HG02981 (cell line): Measurements from ENCODE around the gene GULP1.

ENCODE experiments used
- ATAC-seq: cut with Tn5 transposase; IDR thresholded peaks from one replicate; pipeline ENCODE4 v1.9.1; 2021; ENCODE audit warnings: mild to moderate bottlenecking, moderate library complexity; ENCODE audit not compliant: unreplicated experiment

The GULP1 gene

DNA sequence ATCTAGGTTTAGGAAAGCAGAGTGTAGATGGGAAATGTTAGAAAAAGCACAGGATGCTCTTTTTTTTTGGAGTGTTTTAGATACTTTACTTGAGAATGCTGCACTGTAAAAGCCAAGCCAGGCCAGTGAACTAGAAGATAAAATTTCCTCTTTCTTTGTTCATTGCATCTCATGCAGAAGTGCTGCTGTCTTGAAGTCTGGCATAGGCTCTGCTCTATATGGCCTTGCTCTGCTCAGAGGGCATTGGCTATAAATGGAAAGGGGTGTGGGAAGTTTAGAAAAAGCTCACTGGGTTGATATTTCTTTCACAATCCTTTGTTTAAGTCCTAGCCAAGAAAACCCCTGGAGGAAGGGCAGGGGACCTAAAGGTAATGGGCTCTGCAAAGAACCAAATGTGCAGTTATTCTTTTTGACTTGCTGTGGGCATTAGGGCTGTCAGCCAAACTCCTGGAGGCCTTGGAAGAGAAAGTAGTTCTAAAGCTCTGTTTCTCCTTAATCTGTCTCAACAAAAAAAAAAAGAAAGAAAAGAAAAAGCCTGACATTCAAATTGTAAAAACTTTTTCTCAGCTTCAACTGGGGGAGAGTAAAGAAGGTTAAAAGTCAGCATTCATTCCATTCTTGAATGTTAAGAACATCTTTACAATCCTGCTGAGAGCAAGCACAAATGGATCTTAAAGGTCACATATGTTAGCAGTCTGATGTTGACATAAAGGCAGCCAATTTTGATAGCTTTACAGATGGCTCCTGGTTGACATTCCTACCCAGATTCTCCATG lies 338.3 kb downstream of the GULP1 start:
- ATAC-seq, result no peak

DNA sequence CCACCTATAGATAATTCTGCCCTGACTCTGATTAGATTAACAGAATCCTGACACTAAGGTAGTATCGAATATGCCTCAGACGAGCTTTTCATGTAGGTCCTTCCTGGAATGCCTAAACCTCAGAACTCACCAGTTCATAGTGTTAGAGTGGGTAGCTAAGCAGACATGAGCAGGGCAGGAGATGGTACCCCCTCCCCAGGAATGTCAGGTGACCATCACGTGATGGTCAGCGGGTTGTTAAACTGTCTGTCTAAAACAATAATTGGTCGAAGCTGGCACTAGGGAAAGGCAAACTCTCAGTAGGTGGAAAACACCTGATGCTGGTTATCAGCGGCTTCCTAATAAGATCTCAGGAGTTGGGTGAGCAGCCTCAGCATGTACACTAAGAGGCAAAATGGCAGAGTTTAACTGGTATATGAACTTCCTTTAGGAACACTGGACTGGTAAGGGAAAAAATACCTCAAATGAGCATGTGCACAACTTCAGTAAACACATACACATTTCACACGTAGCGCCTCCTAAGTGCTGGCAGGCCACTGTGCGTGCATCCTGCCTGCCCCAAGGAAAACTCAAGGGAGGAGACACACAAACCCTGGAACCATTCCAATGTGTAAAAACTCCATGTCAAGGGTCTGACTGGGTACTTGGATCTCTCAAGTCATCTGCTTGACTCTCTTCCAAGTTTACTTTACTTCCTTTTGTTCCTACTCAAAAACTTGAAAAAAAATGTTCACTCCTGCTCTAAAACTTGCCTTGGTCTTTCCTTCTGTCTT lies 339.5 kb downstream of the GULP1 start:
- no peak for ATAC-seq

DNA sequence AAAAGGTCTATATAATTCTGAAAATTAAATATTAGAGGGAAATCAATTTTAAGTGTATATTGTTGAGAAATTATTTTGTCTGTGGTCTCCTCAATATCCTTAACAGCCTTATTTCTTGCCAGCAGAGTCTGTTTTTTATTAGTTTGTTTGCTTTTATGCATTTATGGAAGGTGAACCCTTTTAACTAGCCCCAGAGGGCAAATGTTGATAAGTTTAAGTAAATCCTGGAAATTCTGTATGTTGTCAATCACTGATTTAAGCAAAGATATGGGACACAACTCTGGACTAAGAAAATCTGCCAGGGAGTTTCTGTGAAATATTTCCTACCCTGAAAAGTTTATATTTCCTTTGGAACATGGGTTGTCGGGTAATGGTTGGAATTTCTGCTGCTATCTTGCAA lies 343.0 kb downstream of the GULP1 start:
- ATAC-seq, result no peak
